ENCODE measurements around the gene DNAAF5.
"Not testable (repeated sequence)": the region's sequence is repeated elsewhere in the genome, so short reads cannot be mapped to it uniquely, and the experiment has no call there.

DNAAF5 gene

DNA sequence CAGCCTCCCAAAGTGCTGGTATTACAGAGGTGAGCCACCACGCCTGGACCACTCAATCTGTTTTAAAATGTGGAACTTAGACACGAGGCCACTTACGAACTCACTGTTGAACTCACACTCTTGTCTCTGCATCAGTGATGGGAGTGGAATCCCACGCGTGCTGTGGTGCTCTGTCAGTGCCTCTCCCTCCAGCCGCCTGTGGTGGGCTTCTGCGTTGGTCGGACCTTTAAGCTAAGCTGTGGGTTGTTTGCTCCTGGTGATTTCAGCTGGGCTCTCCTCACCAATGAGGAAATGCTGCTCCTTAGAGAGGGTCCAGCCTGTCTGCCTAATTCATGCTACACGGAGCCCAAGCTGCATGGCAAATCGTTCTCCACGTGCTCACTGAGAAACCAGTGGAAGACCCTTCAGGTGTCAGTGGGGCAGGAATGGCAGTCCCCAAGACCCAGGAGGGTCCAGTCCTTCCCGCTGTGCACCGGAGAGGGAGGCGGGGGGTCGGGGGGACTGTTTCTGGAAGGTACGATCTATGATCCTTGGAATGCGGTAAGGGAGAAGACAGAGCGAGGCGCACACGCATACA lies 18.4 kb downstream of the DNAAF5 start:
- Histone ChIP-seq H3K9ac (no peak overlapping the region), H3K36me3 (peaks cover 72% of the 10 kb centered on the region), H3K9me3 (no peaks in the 10 kb centered on the region), H3K27me3 (no peaks in the 10 kb centered on the region), H3K4me2 (no peak overlapping the region), H3K4me1 (peaks cover 15% of the 10 kb centered on the region), H4K20me1 (peaks cover 37% of the 10 kb centered on the region), H3K4me3 (no peak overlapping the region), H3K27ac (no peak overlapping the region)
- TF ChIP-seq Cebpa-rat (IDR thresholded peaks at IDR 0.05): no peak

DNA sequence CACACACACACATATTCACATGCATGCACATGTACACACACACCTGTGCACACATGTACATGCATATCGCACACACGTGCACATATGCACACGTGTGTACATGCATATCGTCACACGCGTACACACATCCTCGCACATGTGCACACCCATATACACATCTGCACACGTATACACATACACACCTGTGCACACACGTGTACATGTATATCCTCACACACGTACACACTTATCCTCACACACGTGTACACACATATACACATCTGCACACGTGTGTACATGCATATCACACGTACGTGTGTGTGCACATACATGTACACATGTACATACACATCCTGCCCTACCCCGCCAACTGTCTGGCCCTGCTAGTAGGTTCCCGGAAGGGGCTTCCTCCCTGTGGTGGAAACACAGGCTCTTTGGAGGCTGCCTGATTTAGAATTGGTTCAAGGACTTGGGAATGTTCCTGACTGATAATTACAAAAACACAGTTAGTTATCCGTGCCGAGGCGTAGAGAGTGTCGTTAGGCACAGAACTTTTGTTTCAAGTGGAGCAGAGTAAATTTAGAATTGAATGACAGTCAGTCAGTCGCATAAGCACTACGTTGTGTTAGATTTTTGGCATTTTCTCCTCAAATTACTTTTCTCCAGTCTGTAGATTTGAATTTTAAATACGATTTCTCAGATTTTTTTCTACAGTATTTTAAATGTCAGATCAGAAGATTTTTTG lies 19.1 kb downstream of the DNAAF5 start:
- Histone ChIP-seq H3K4me1 (peaks cover 18% of the 10 kb centered on the region), H4K20me1 (peaks cover 37% of the 10 kb centered on the region), H3K9ac (no peak overlapping the region), H3K4me3 (no peak overlapping the region), H3K36me3 (peaks cover 72% of the 10 kb centered on the region), H3K9me3 (no peaks in the 10 kb centered on the region), H3K4me2 (no peak overlapping the region), H3K27me3 (no peaks in the 10 kb centered on the region), H3K27ac (no peak overlapping the region)
- TF ChIP-seq Cebpa-rat (IDR thresholded peaks at IDR 0.05): no peak

DNA sequence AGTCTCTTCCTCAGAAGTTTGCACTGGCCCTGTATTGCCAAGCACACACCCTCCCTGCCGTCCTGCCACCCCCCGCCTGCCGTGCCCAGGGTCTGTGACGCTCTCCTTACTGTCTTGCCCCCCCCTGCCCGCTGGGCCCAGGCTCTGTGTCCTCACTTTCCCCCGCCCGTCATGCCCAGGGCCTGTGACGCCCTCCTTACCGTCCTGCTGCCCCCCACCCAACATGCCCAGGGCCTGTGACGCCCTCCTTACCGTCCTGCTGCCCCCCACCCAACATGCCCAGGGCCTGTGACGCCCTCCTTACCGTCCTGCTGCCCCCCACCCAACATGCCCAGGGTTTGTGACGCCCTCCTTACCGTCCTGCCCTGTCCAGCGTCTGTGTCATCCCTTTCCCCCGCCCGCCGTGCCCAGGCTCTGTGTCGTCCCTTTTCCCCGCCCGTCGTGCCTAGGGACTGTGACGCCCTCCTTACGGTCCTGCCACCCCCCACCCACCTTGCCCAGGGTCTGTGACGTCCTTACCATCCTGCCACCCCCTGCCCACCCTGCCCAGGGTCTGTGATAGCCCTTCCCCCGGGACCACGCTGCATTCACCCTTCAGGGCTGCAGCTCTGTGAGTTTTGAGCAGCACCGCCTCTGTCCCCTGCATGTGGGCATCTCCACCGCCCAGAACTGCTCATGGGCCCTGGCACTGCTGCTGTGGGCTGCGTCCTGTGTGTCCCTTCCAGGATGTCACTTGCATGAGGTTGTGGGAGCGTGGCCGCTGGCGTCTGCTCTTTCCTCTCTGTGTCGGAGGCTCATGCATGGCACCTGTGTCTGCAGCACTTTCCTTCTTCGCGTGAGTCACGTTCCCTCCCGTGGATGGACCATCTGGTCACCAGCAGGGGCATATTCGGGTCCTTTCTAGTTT lies 19.9 kb downstream of the DNAAF5 start:
- no peak for TF ChIP-seq Cebpa-rat (IDR thresholded peaks at IDR 0.05)
- peaks cover 37% of the 10 kb centered on the region for H4K20me1 ChIP-seq
- no peak overlapping the region for H3K4me3 ChIP-seq
- peaks cover 18% of the 10 kb centered on the region for H3K4me1 ChIP-seq
- H3K36me3 ChIP-seq: peaks cover 72% of the 10 kb centered on the region
- no peaks in the 10 kb centered on the region for H3K9me3 ChIP-seq
- H3K27ac ChIP-seq: no peak overlapping the region
- no peak overlapping the region for H3K4me2 ChIP-seq
- H3K27me3 ChIP-seq: no peaks in the 10 kb centered on the region
- no peak overlapping the region for H3K9ac ChIP-seq

DNA sequence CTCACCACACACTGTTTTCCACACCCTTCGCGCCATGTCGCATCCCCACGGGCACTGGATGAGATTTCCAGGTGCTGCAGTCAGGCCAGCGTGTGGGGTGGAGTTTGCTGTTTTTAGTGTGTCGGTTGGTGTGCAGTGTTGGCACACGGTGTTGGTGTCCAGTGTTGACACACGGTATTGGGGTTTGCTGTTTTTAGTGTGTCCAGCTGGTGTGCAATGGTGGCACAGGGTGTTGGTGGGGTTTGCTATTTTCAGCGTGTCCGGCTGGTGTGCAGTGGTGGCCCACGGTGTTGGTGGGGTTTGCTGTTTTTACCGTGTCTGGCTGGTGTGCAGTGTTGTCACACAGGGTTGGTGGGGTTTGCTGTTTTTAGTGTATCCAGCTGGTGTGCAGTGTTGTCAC lies 20.7 kb downstream of the DNAAF5 start:
- TF ChIP-seq Cebpa-rat (IDR thresholded peaks at IDR 0.05): no peak
- peaks cover 18% of the 10 kb centered on the region for H3K4me1 ChIP-seq
- H3K27me3 ChIP-seq: no peaks in the 10 kb centered on the region
- H4K20me1 ChIP-seq: peaks cover 37% of the 10 kb centered on the region
- no peak overlapping the region for H3K27ac ChIP-seq
- H3K9me3 ChIP-seq: peaks cover 7% of the 10 kb centered on the region
- H3K4me2 ChIP-seq: no peak overlapping the region
- H3K4me3 ChIP-seq: no peak overlapping the region
- no peak overlapping the region for H3K9ac ChIP-seq
- H3K36me3 ChIP-seq: peaks cover 72% of the 10 kb centered on the region

DNA sequence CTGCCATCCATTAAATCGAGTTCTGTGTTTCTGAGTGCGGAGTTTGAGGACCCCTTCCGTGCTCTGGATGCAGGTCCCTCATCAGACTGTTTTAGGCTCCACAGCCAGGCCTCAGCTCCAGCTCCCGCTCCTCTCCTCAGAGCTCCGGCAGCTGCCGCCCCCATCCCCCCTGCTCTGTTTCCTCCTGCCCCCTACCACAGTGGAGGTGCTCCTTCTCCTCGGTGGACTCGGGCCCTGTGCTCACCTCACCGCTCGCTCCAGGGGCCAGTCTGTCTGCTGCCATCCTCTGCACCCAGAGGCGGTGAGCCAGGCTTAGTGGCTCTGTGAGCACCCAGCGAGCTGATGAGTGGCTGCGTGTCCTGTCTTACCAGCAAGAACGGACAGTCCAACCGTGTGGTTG lies 21.9 kb downstream of the DNAAF5 start:
- no peak for TF ChIP-seq Cebpa-rat (IDR thresholded peaks at IDR 0.05)

DNA sequence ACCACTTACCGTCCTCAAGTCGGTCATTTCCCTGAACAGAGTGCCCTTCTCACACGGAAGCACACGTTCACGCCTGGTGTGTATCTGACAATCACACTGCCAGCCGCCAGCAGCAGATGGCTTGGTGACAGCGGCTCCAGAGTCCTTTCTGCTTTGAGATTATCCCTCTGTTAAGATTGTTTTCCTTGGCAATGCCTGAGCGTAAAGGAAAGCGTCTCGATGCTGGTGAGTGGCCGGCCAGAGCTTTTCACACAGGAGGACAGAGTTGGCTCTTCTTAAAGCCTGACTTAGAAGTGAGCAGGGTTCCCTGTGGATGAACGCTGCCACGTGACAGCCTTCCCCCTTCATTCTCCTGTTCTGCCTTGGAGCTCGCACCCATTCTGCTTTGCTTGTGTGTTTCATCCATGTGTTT lies 22.6 kb downstream of the DNAAF5 start:
- peaks cover 18% of the 10 kb centered on the region for H3K4me1 ChIP-seq
- no peak overlapping the region for H3K4me3 ChIP-seq
- no peaks in the 10 kb centered on the region for H3K27me3 ChIP-seq
- H3K9me3 ChIP-seq: peaks cover 8% of the 10 kb centered on the region
- peaks cover 44% of the 10 kb centered on the region for H4K20me1 ChIP-seq
- TF ChIP-seq Cebpa-rat (IDR thresholded peaks at IDR 0.05): no peak
- H3K27ac ChIP-seq: no peak overlapping the region
- H3K9ac ChIP-seq: no peak overlapping the region
- peaks cover 80% of the 10 kb centered on the region for H3K36me3 ChIP-seq
- peak overlapping the region; percentile 23 for H3K4me2 ChIP-seq

More for the DNA sequence above, 21.9 kb downstream of the DNAAF5 start:
- Histone ChIP-seq H3K9ac (no peak overlapping the region), H4K20me1 (peaks cover 44% of the 10 kb centered on the region), H3K4me1 (peaks cover 18% of the 10 kb centered on the region), H3K9me3 (peaks cover 8% of the 10 kb centered on the region), H3K4me3 (no peak overlapping the region), H3K36me3 (peaks cover 74% of the 10 kb centered on the region), H3K4me2 (no peak overlapping the region), H3K27ac (no peak overlapping the region), H3K27me3 (no peaks in the 10 kb centered on the region)

DNA sequence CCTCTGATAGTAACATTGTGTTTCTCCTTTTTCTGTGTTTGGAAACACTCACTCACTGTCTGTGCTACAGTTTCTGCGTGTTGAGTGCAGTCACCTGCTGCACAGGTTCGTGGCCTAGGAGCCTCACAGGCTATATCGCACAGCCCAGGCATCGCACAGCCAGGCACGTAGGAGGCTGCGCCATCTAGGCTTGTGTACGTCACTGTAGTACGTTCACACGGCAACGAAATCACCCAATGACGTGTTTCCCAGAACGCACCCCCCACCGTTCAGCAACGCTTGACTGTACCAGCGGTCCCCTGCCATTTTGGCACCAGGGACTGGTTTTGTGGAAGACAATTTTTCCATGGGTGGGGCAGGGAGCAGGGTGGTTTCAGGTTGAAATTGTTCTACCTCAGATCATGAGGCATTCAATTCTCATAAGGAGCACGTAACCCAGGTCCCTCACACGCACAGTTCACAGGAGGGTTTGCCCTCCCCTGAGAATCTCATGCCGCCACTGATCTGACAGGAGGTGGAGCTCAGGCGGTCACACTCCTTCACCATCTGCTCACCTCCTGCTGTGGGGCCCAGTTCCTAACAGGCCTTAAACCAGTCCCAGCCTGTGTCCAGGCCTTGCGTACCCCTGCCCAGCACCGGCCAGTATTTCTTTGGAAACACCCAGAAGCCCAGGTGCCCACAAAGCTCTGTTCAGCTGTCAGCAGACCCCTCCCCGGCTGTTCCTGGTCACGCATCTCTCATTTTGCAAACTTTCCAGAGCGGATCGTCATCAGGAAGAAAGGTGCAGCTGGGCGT lies 23.8 kb downstream of the DNAAF5 start:
- Histone ChIP-seq H3K9me3 (peaks cover 8% of the 10 kb centered on the region), H3K27ac (no peak overlapping the region), H4K20me1 (peaks cover 44% of the 10 kb centered on the region), H3K9ac (no peak overlapping the region), H3K36me3 (peaks cover 82% of the 10 kb centered on the region), H3K4me2 (0 out of 2 replicates have a peak overlapping the region, but pooled peaks have one; percentile 23), H3K4me1 (peaks cover 18% of the 10 kb centered on the region), H3K4me3 (no peak overlapping the region), H3K27me3 (no peaks in the 10 kb centered on the region)
- TF ChIP-seq Cebpa-rat (IDR thresholded peaks at IDR 0.05): no peak

DNA sequence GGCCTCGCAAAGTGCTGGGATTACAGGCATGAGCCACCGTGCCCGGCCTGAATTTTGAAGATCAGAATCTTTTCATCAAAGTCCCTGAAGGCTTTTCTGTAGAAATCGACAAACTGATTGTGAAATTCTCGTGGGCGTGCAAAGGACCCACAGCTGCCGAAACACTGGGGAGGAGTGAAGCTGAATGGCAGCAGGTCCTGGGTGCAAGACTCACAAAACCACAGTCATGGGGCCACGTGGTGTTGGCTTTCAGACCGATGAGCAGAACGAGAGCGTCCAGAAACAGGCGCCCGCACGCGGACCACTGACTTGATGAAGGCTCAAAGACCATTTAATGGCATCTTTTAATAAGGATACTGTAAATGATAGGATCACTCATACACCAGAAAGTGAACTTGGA lies 25.3 kb downstream of the DNAAF5 start:
- Histone ChIP-seq H3K36me3 (peaks cover 89% of the 10 kb centered on the region), H3K27me3 (no peaks in the 10 kb centered on the region), H4K20me1 (peaks cover 42% of the 10 kb centered on the region), H3K4me2 (no peak overlapping the region), H3K9me3 (peaks cover 8% of the 10 kb centered on the region), H3K27ac (no peak overlapping the region), H3K4me1 (peaks cover 18% of the 10 kb centered on the region), H3K9ac (no peak overlapping the region), H3K4me3 (no peak overlapping the region)
- TF ChIP-seq Cebpa-rat (IDR thresholded peaks at IDR 0.05): no peak

DNA sequence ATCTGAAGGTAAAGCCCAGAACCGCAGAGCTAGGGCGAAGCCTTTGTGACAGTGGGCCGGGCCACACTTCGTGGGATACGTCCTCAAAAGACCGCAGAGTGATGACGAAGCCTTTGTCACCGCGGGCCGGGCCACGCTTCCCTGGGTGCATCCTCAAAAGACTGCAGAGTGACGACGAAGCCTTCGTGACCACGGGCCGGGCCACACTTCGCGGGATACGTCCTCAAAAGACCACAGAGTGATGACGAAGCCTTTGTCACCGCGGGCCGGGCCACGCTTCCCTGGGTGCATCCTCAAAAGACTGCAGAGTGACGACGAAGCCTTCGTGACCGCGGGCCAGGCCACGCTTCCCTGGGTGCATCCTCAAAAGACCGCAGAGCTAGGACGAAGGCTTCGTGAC lies 25.8 kb downstream of the DNAAF5 start:
- H3K36me3 ChIP-seq: peaks cover 89% of the 10 kb centered on the region
- not testable (repeated sequence) for H3K9ac ChIP-seq, H3K27ac ChIP-seq, H3K4me3 ChIP-seq, H3K27me3 ChIP-seq, H3K9me3 ChIP-seq, H3K4me2 ChIP-seq
- peaks cover 37% of the 10 kb centered on the region for H4K20me1 ChIP-seq
- peaks cover 18% of the 10 kb centered on the region for H3K4me1 ChIP-seq
